Smooth muscle cell (in vitro differentiated cells): ENCODE data around the gene RASL10A. TPM values are rescaled to one million over a fixed set of nuclear protein-coding genes. Genes with fewer than 3 reads are reported as not detected.

Experiments
- DNase-seq: peaks from one replicate; lab custom pipeline; 2025; ENCODE audit not compliant: unreplicated experiment; lab: John Stamatoyannopoulos, UW
- H2AFZ ChIP-seq: fragments of 200-600 bp; sonication (generic); 2 replicates; pipeline ENCODE4 v1.6.0; 2016; ENCODE audit warnings: antibody characterized with exemption, low read depth, mild to moderate bottlenecking
- H3F3A ChIP-seq: fragments of 200-600 bp; sonication (generic); 2 replicates; pipeline ENCODE4 v1.6.0; 2017; ENCODE audit warnings: antibody characterized with exemption, low read depth
- H3K27ac ChIP-seq: fragments of 200-600 bp; sonication (generic); 2 replicates; pipeline ENCODE4 v1.5.1; 2016; ENCODE audit warnings: low read depth, mild to moderate bottlenecking
- H3K27me3 ChIP-seq: fragments of 200-600 bp; sonication (generic); 2 replicates; pipeline ENCODE4 v1.6.1; 2016; ENCODE audit warnings: low read depth, mild to moderate bottlenecking
- H3K36me3 ChIP-seq: fragments of 200-600 bp; sonication (generic); 2 replicates; pipeline ENCODE4 v1.5.1; 2016; ENCODE audit warnings: low read depth
- H3K4me1 ChIP-seq: fragments of 200-600 bp; sonication (generic); 2 replicates; pipeline ENCODE4 v1.5.1; 2016; ENCODE audit warnings: low read depth
- H3K4me2 ChIP-seq: fragments of 200-600 bp; sonication (generic); 2 replicates; pipeline ENCODE4 v1.6.0; 2016; ENCODE audit warnings: mild to moderate bottlenecking
- H3K4me3 ChIP-seq: fragments of 200-600 bp; sonication (generic); 2 replicates; pipeline ENCODE4 v1.5.1; 2016; ENCODE audit warnings: mild to moderate bottlenecking
- H3K79me2 ChIP-seq: fragments of 200-600 bp; sonication (generic); 2 replicates; pipeline ENCODE4 v1.6.0; 2016; ENCODE audit warnings: low read depth, mild to moderate bottlenecking
- H3K9ac ChIP-seq: fragments of 200-600 bp; sonication (generic); 2 replicates; pipeline ENCODE4 v1.6.0; 2016; ENCODE audit warnings: low read depth
- H3K9me3 ChIP-seq: fragments of 200-600 bp; sonication (generic); replicated peaks from 2 replicates; pipeline ENCODE4 v1.5.1; 2016; ENCODE audit warnings: low read depth
- H4K20me1 ChIP-seq: fragments of 200-600 bp; sonication (generic); 2 replicates; pipeline ENCODE4 v1.6.0; 2016; ENCODE audit warnings: low read depth
- CTCF ChIP-seq: fragments of 200-600 bp; sonication (generic); IDR thresholded peaks from 2 replicates; pipeline ENCODE4 v1.5.1; 2017; ENCODE audit warnings: borderline replicate concordance, mild to moderate bottlenecking, antibody characterized with exemption; ENCODE audit not compliant: insufficient read depth, poor library complexity, severe bottlenecking
- WGBS: methylation state at CpG from one replicate; pipeline ENCODE4 v1.1.7; 2016; ENCODE audit warnings: low lambda C conversion rate; 5-methylcytosine and 5-hydroxymethylcytosine counted together
- polyA plus RNA-seq: library from polyadenylated mRNA; unstranded; fragments of >200 nt; fragmentation: Nextera tagmentation; extraction: Ambion mirVana; gene quantifications from 2 replicates; pipeline ENCODE4 v1.2.1, GENCODE V29; 2016
- total RNA-seq: library from RNA; depleted of rRNA; stranded (reverse); fragments of >200 nt; gene quantifications from 2 replicates; pipeline ENCODE4 v1.2.3, GENCODE V29; 2014

Gene RASL10A
- total and polyA plus RNA-seq, 2 experiments from 2014 or later, result not detected

- Histone ChIP-seq H3K4me2 (no peak overlapping the region), H3K4me3 (no peak overlapping the region), H4K20me1 (peaks cover 56% of the 10 kb centered on the region), H2AFZ (no peak overlapping the region), H3K4me1 (no peaks in the 10 kb centered on the region), H3K9ac (no peak overlapping the region), H3K27ac (no peak overlapping the region), H3K9me3 (no peaks in the 10 kb centered on the region), H3K36me3 (peaks cover 15% of the 10 kb centered on the region), H3F3A (peaks cover 48% of the 10 kb centered on the region), H3K27me3 (no peaks in the 10 kb centered on the region), H3K79me2 (no peaks in the 10 kb centered on the region)
- WGBS, result 89% methylated on average over 10 of the region's 10 CpGs
- no peak for DNase-seq
- TF ChIP-seq CTCF, result no peak
Observed at GRCh38 chr22:29300807-29301601, 14.5 kb downstream of the RASL10A start.

GRCh38 chr22:29300467-29300806 lies 15.1 kb downstream of the RASL10A start:
- Histone ChIP-seq H3F3A (peaks cover 53% of the 10 kb centered on the region), H3K9me3 (no peaks in the 10 kb centered on the region), H3K27ac (no peak overlapping the region), H3K27me3 (no peaks in the 10 kb centered on the region), H3K4me2 (no peak overlapping the region), H3K4me1 (no peaks in the 10 kb centered on the region), H2AFZ (no peak overlapping the region), H3K79me2 (no peaks in the 10 kb centered on the region), H3K9ac (no peak overlapping the region), H3K4me3 (no peak overlapping the region), H4K20me1 (peaks cover 61% of the 10 kb centered on the region), H3K36me3 (peaks cover 18% of the 10 kb centered on the region)
- no peak for DNase-seq
- WGBS, result 91% methylated on average over 4 of the region's 4 CpGs
- no peak for TF ChIP-seq CTCF

- H3K4me3 ChIP-seq, result no peak overlapping the region
- H3K79me2 ChIP-seq, result no peaks in the 10 kb centered on the region
- no peaks in the 10 kb centered on the region for H3K9me3 ChIP-seq
- H4K20me1 ChIP-seq, result peaks cover 72% of the 10 kb centered on the region
- no peak overlapping the region for H3K4me2 ChIP-seq
- H2AFZ ChIP-seq, result no peak overlapping the region
- no peaks in the 10 kb centered on the region for H3K4me1 ChIP-seq
- no peaks in the 10 kb centered on the region for H3K27me3 ChIP-seq
- no peak overlapping the region for H3K27ac ChIP-seq
- no peak for DNase-seq
- H3K9ac ChIP-seq, result no peak overlapping the region
- H3K36me3 ChIP-seq, result peaks cover 25% of the 10 kb centered on the region
- H3F3A ChIP-seq, result peaks cover 57% of the 10 kb centered on the region
- no peak for TF ChIP-seq CTCF
- WGBS, result 97% methylated on average over 19 of the region's 19 CpGs
Observed at GRCh38 chr22:29299136-29299900, 16.2 kb downstream of the RASL10A start.
